SK-N-SH (cell line): Measurements from ENCODE around the gene ARGLU1. TPM values are rescaled to one million over a fixed set of nuclear protein-coding genes. Genes with fewer than 3 reads are reported as not detected.

Experiments used
- CTCF ChIA-PET: fragments of 300-600, 350-600 bp; formaldehyde crosslinking; extraction: SDS; loops from one replicate; lab custom pipeline; 2021; lab: Yijun Ruan, JAX
- POLR2A ChIA-PET: fragments of 350-600 bp; sonication (Branson Sonifier 250); formaldehyde crosslinking; extraction: SDS; loops from one replicate; lab custom pipeline; 2020; ENCODE audit warnings: antibody characterized with exemption, inconsistent platforms; lab: Yijun Ruan, JAX
- DNase-seq: peaks from one replicate; pipeline ENCODE4 v3.0.0; 2012
- H2AFZ ChIP-seq: fragments of 200-600 bp; sonication (generic); 2 replicates; pipeline ENCODE4 v1.8.1; 2016; ENCODE audit warnings: antibody characterized with exemption, mild to moderate bottlenecking, low read depth
- H3F3A ChIP-seq: fragments of 200-600 bp; sonication (generic); replicated peaks from 2 replicates; pipeline ENCODE3; 2016; ENCODE audit warnings: antibody characterized with exemption, mild to moderate bottlenecking; ENCODE audit not compliant: insufficient read depth
- H3K27ac ChIP-seq, 2 experiments: fragments of 200-500 bp in 1 of 2; fragments of 200-600 bp in 1 of 2; sonication (Bioruptor generic) in 1 of 2; sonication (generic), shearing (Covaris generic) in 1 of 2; 2 replicates each; pipeline versions ENCODE4 v1.5.1 to v1.6.1; 2014 to 2016; ENCODE audit warnings: low read depth in 2 of 2, inconsistent platforms in 1 of 2, low read length in 1 of 2, mild to moderate bottlenecking in 1 of 2, mixed read lengths in 1 of 2
- H3K27me3 ChIP-seq: fragments of 200-600 bp; sonication (generic), shearing (Covaris generic); 2 replicates; pipeline ENCODE4 v1.6.1; 2016; ENCODE audit warnings: mixed run types; ENCODE audit not compliant: insufficient read depth
- H3K36me3 ChIP-seq, 2 experiments: fragments of 200-500 bp in 1 of 2; fragments of 200-600 bp in 1 of 2; sonication (Bioruptor generic) in 1 of 2; sonication (generic) in 1 of 2; replicated peaks in 1 of 2; 2 replicates each; pipeline versions ENCODE3 to v1.5.1; 2014 to 2016; ENCODE audit warnings: low read length in 1 of 2, mild to moderate bottlenecking in 1 of 2; ENCODE audit not compliant: insufficient read depth in 2 of 2, control insufficient read depth in 1 of 2
- H3K4me1 ChIP-seq, 2 experiments: fragments of 200-500 bp in 1 of 2; fragments of 200-600 bp in 1 of 2; sonication (Bioruptor generic) in 1 of 2; sonication (generic), shearing (Covaris generic) in 1 of 2; 2 replicates each; pipeline versions ENCODE4 v1.5.1 to v1.6.1; 2014 to 2016; ENCODE audit warnings: low read depth in 1 of 2, low read length in 1 of 2, mixed run types in 1 of 2; ENCODE audit not compliant: insufficient read depth in 2 of 2, control insufficient read depth in 1 of 2
- H3K4me2 ChIP-seq: fragments of 200-600 bp; sonication (generic), shearing (Covaris generic); 2 replicates; pipeline ENCODE4 v1.6.1; 2017; ENCODE audit warnings: mixed run types
- H3K4me3 ChIP-seq, 2 experiments: fragments of 200-500 bp in 1 of 2; fragments of 200-600 bp in 1 of 2; sonication (Bioruptor generic) in 1 of 2; sonication (generic), shearing (Covaris generic) in 1 of 2; 2 replicates each; pipeline versions ENCODE4 v1.5.1 to v1.8.1; 2014 to 2016; ENCODE audit warnings: low read depth in 2 of 2, inconsistent platforms in 1 of 2, low read length in 1 of 2, mild to moderate bottlenecking in 1 of 2, mixed read lengths in 1 of 2, moderate library complexity in 1 of 2
- H3K79me2 ChIP-seq: fragments of 200-600 bp; sonication (generic); 2 replicates; pipeline ENCODE4 v1.8.1; 2017; ENCODE audit warnings: mild to moderate bottlenecking; ENCODE audit not compliant: insufficient read depth
- H3K9ac ChIP-seq: fragments of 200-600 bp; sonication (generic); 2 replicates; pipeline ENCODE4 v1.6.1; 2017; ENCODE audit warnings: mixed run types
- H3K9me2 ChIP-seq: fragments of 200-600 bp; sonication (generic); 2 replicates; pipeline ENCODE4 v1.6.1; 2017; ENCODE audit warnings: mixed run types
- H3K9me3 ChIP-seq: fragments of 200-600 bp; sonication (generic); 2 replicates; pipeline ENCODE4 v1.6.1; 2017; ENCODE audit warnings: mixed run types, mild to moderate bottlenecking, moderate library complexity
- H4K20me1 ChIP-seq: fragments of 200-600 bp; sonication (generic); 2 replicates; pipeline ENCODE4 v1.6.1; 2017; ENCODE audit warnings: mild to moderate bottlenecking, mixed run types; ENCODE audit not compliant: insufficient read depth
- CHD2 ChIP-seq: fragments of 150-350 bp; IDR thresholded peaks from 2 replicates; pipeline ENCODE4 v1.6.1; 2018; ENCODE audit warnings: low read length; ENCODE audit not compliant: partially characterized antibody
- ELF1 ChIP-seq: IDR thresholded peaks from 2 replicates; pipeline ENCODE4 v1.4.0; 2012
- EP300 ChIP-seq, 2 experiments: IDR thresholded peaks; 2 replicates each; pipeline versions ENCODE4 v1.4.0 to v1.6.1; 2012; ENCODE audit warnings: borderline replicate concordance in 1 of 2, low read depth in 1 of 2, low read length in 1 of 2
- EZH2phosphoT487 ChIP-seq: fragments of 200-600 bp; sonication (generic); IDR thresholded peaks from 2 replicates; pipeline ENCODE4 v1.6.1; 2017; ENCODE audit warnings: low read depth, mixed run types, mild to moderate bottlenecking, antibody characterized with exemption, moderate library complexity, borderline replicate concordance
- FOXJ3 ChIP-seq: sonication (generic); formaldehyde crosslinking; IDR thresholded peaks from 2 replicates; pipeline ENCODE4 v1.5.1; 2020; ENCODE audit warnings: mild to moderate bottlenecking, missing genetic modification reagents
- FOXM1 ChIP-seq: IDR thresholded peaks from 2 replicates; pipeline ENCODE4 v1.4.0; 2012; ENCODE audit warnings: low read depth, mild to moderate bottlenecking
- GATA2 ChIP-seq: sonication (generic); formaldehyde crosslinking; IDR thresholded peaks from 2 replicates; pipeline ENCODE4 v1.5.0; 2020; ENCODE audit warnings: mild to moderate bottlenecking, missing genetic modification reagents
- NFIC ChIP-seq: IDR thresholded peaks from 2 replicates; pipeline ENCODE4 v1.4.0; 2012; ENCODE audit warnings: borderline replicate concordance
- RAD21 ChIP-seq: IDR thresholded peaks from 2 replicates; pipeline ENCODE4 v1.6.1; 2012; ENCODE audit warnings: mild to moderate bottlenecking, low read length
- RCOR1 ChIP-seq: fragments of 150-350 bp; IDR thresholded peaks from 2 replicates; pipeline ENCODE4 v1.6.1; 2017; ENCODE audit warnings: antibody characterized with exemption, low read length
- REST ChIP-seq: IDR thresholded peaks from 2 replicates; pipeline ENCODE4 v1.6.1; 2012; ENCODE audit warnings: mild to moderate bottlenecking, low read depth, low read length, moderate library complexity
- RFX5 ChIP-seq: IDR thresholded peaks from 2 replicates; pipeline ENCODE4 v1.6.1; 2012; ENCODE audit warnings: mild to moderate bottlenecking, improper control_type of control experiment, low read length
- SIN3A ChIP-seq: IDR thresholded peaks from 2 replicates; pipeline ENCODE4 v1.6.1; 2012; ENCODE audit warnings: low read depth, mild to moderate bottlenecking, low read length, moderate library complexity, borderline replicate concordance
- TAF1 ChIP-seq: IDR thresholded peaks from 2 replicates; pipeline ENCODE4 v1.6.1; 2012; ENCODE audit warnings: low read depth, mild to moderate bottlenecking, low read length, moderate library complexity, borderline replicate concordance
- USF1 ChIP-seq: IDR thresholded peaks from 2 replicates; pipeline ENCODE4 v1.4.0; 2012; ENCODE audit warnings: low read depth, borderline replicate concordance
- ZBTB33 ChIP-seq: IDR thresholded peaks from 2 replicates; pipeline ENCODE4 v1.4.0; 2012; ENCODE audit warnings: low read depth, borderline replicate concordance
- WGBS: methylation state at CpG from one replicate; pipeline ENCODE4 v1.1.6; 2017; ENCODE audit warnings: low lambda C conversion rate; 5-methylcytosine and 5-hydroxymethylcytosine counted together
- polyA plus RNA-seq, 3 experiments: library from polyadenylated mRNA; depleted of rRNA; stranded (reverse); fragments of >200 nt; gene quantifications; 2 replicates each; pipeline ENCODE4 v1.2.3, GENCODE V29; 2012

ARGLU1 gene
- polyA plus RNA-seq, 1 of the 3 experiments (the other 2 are of a cell fraction), result 101 TPM

GRCh38 chr13:106617561-106617960 is 49.6 kb upstream of the ARGLU1 start:
- H3K27me3 ChIP-seq, result peaks cover 11% of the 10 kb centered on the region; the same call in 1 of the 2 replicates
- no peaks in the 10 kb centered on the region for H3K36me3 ChIP-seq
- CTCF ChIA-PET, result no interaction called here
- H2AFZ ChIP-seq, result no peak overlapping the region
- H3K4me3 ChIP-seq, result no peak overlapping the region
- H4K20me1 ChIP-seq, result no peaks in the 10 kb centered on the region
- no peaks in the 10 kb centered on the region for H3F3A ChIP-seq
- POLR2A ChIA-PET, result no interaction called here
- TF ChIP-seq ELF1 (no peak), TAF1 (no peak), REST (no peak), GATA2 (CRISPR knock-in tag) (no peak), RFX5 (no peak), EP300 (IDR thresholded peaks at IDR 0.05; ENCODE audit: borderline replicate concordance in 1 of 2, low read depth in 1 of 2, low read length in 1 of 2) (no peak), RCOR1 (no peak), FOXJ3 (no peak), USF1 (no peak), EZH2phosphoT487 (no peak), NFIC (no peak), FOXM1 (no peak), RAD21 (no peak), SIN3A (no peak), CHD2 (no peak), ZBTB33 (no peak)
- no peak overlapping the region for H3K27ac ChIP-seq
- H3K4me2 ChIP-seq, result no peak overlapping the region
- H3K9me3 ChIP-seq, result no peaks in the 10 kb centered on the region
- DNase-seq, result no peak
- 46% methylated on average over 2 of the region's 3 CpGs for WGBS
- H3K9me2 ChIP-seq, result no peaks in the 10 kb centered on the region
- peaks cover 0 to 2% of the 10 kb centered on the region in 2 experiments; a peak in 1 of 4 replicates for H3K4me1 ChIP-seq
- no peaks in the 10 kb centered on the region for H3K79me2 ChIP-seq
- no peak overlapping the region for H3K9ac ChIP-seq
